NOMO-1 treated with DMSO at 0.1 percent for 48 hours (cell line): ENCODE data around the gene SLC6A13.
"Not testable (repeated sequence)": the region's sequence is repeated elsewhere in the genome, so short reads cannot be mapped to it uniquely, and the experiment has no call there.

Source experiments
- DNase-seq: peaks from one replicate; lab custom pipeline; 2025; ENCODE audit not compliant: unreplicated experiment; lab: John Stamatoyannopoulos, UW

SLC6A13 gene

GRCh38 chr12:265096-265495 is 2.5 kb upstream of the SLC6A13 start:
- no peak for DNase-seq

GRCh38 chr12:264269-264668 is 1.6 kb upstream of the SLC6A13 start:
- DNase-seq, result no peak

GRCh38 chr12:263574-263973 is 938 bp upstream of the SLC6A13 start:
- DNase-seq, result no peak

- no peak for DNase-seq
Measured at GRCh38 chr12:262113-262512, 523 bp downstream of the SLC6A13 start.

- DNase-seq, result no peak
Measured at GRCh38 chr12:257521-258321, 4.9 kb downstream of the SLC6A13 start.

GRCh38 chr12:256958-257357 is 5.7 kb downstream of the SLC6A13 start:
- DNase-seq, result no peak

GRCh38 chr12:256225-256624 is 6.4 kb downstream of the SLC6A13 start:
- DNase-seq, result no peak

- no peak for DNase-seq
Measured at GRCh38 chr12:254912-255311, 7.7 kb downstream of the SLC6A13 start.

GRCh38 chr12:254039-254438 is 8.6 kb downstream of the SLC6A13 start:
- DNase-seq, result no peak

- no peak for DNase-seq
Measured at GRCh38 chr12:253116-253831, 9.4 kb downstream of the SLC6A13 start.

GRCh38 chr12:252636-253035 is 10.0 kb downstream of the SLC6A13 start:
- DNase-seq, result no peak

GRCh38 chr12:247271-247670 is 15.4 kb downstream of the SLC6A13 start:
- DNase-seq, result no peak

- no peak for DNase-seq
Measured at GRCh38 chr12:243381-243780, 19.3 kb downstream of the SLC6A13 start.

GRCh38 chr12:242496-242895 is 20.1 kb downstream of the SLC6A13 start:
- no peak for DNase-seq

GRCh38 chr12:241266-241665 is 21.4 kb downstream of the SLC6A13 start:
- DNase-seq, result no peak

GRCh38 chr12:240566-240965 is 22.1 kb downstream of the SLC6A13 start:
- DNase-seq, result no peak

GRCh38 chr12:238736-239398 is 23.8 kb downstream of the SLC6A13 start:
- no peak for DNase-seq

- no peak for DNase-seq
Measured at GRCh38 chr12:238116-238515, 24.5 kb downstream of the SLC6A13 start.

- DNase-seq, result peak; percentile 47
Measured at GRCh38 chr12:237026-237815, 25.4 kb downstream of the SLC6A13 start.

GRCh38 chr12:236445-236844 is 26.2 kb downstream of the SLC6A13 start:
- DNase-seq, result no peak

- DNase-seq, result not testable (repeated sequence)
Measured at GRCh38 chr12:235967-236366, 26.7 kb downstream of the SLC6A13 start.
